H1 (cell line): ENCODE results near the gene AP5Z1. TPM values are rescaled to one million over a fixed set of nuclear protein-coding genes. Genes with fewer than 3 reads are reported as not detected.

ENCODE experiments used
- CTCF ChIA-PET: fragments of 300-600 bp; sonication (Branson Sonifier 250); formaldehyde crosslinking; loops from one replicate; lab custom pipeline; 2021; ENCODE audit not compliant: partially characterized antibody; lab: Charles Lee
- POLR2A ChIA-PET: fragments of 300-600 bp; sonication (Branson Sonifier 250); formaldehyde crosslinking; loops from one replicate; lab custom pipeline; 2021; ENCODE audit warnings: inconsistent platforms; ENCODE audit not compliant: partially characterized antibody; lab: Charles Lee
- DNase-seq, 2 experiments: peaks; one replicate each; pipeline versions ENCODE4 v3.0.0 to v3.0.0-alpha.2; 2010 to 2022; ENCODE audit warnings: low spot score in 2 of 2, low read depth in 1 of 2, mixed read lengths in 1 of 2
- FAIRE-seq: peaks from 2 replicates; lab custom pipeline; 2011; peaks lifted over from hg19 to GRCh38; lab: Jason Lieb, UNC
- H2AFZ ChIP-seq: 2 replicates; pipeline ENCODE4 v1.8.1; 2012; ENCODE audit warnings: low read length, inconsistent platforms
- H2AK5ac ChIP-seq: 2 replicates; pipeline ENCODE4 v1.6.1; 2013; ENCODE audit warnings: low read depth, low read length
- H2BK120ac ChIP-seq: replicated peaks from 2 replicates; pipeline ENCODE3; 2013; ENCODE audit warnings: low read depth, low read length, inconsistent platforms
- H2BK12ac ChIP-seq: 2 replicates; pipeline ENCODE4 v1.6.1; 2013; ENCODE audit warnings: low read depth, low read length
- H2BK15ac ChIP-seq: 2 replicates; pipeline ENCODE4 v1.6.1; 2013; ENCODE audit warnings: low read length
- H2BK20ac ChIP-seq: 2 replicates; pipeline ENCODE4 v1.6.1; 2013; ENCODE audit warnings: low read length
- H2BK5ac ChIP-seq: 2 replicates; pipeline ENCODE4 v1.6.1; 2013; ENCODE audit warnings: low read depth, low read length
- H3K14ac ChIP-seq: 2 replicates; pipeline ENCODE4 v1.6.1; 2013; ENCODE audit warnings: inconsistent platforms; ENCODE audit not compliant: insufficient read length
- H3K18ac ChIP-seq: 2 replicates; pipeline ENCODE4 v1.6.1; 2013; ENCODE audit warnings: low read length; ENCODE audit errors: extremely low read depth
- H3K23ac ChIP-seq: 2 replicates; pipeline ENCODE4 v1.6.1; 2013; ENCODE audit warnings: inconsistent platforms; ENCODE audit not compliant: insufficient read length
- H3K23me2 ChIP-seq: 2 replicates; pipeline ENCODE4 v1.6.1; 2013; ENCODE audit warnings: low read depth, low read length
- H3K27ac ChIP-seq: 2 replicates; pipeline ENCODE4 v1.6.1; 2011; ENCODE audit warnings: low read depth, low read length, inconsistent platforms
- H3K27me3 ChIP-seq, 4 experiments: replicated peaks in 1 of 4; 1 replicate in 1 of 4; 2 replicates in 3 of 4; pipeline versions ENCODE4 v1.6.1 to v1.8.1; 2011 to 2013; ENCODE audit warnings: low read length in 3 of 4, mild to moderate bottlenecking in 3 of 4, inconsistent platforms in 2 of 4, mixed read lengths in 2 of 4, moderate library complexity in 1 of 4; ENCODE audit not compliant: control insufficient read depth in 3 of 4, insufficient read depth in 3 of 4; ENCODE audit errors: extremely low read depth in 1 of 4
- H3K36me3 ChIP-seq, 4 experiments: 2 replicates each; pipeline versions ENCODE4 v1.6.1 to v1.8.1; 2011 to 2013; ENCODE audit warnings: mild to moderate bottlenecking in 4 of 4, low read length in 3 of 4, moderate library complexity in 2 of 4, control low read depth in 1 of 4, inconsistent platforms in 1 of 4; ENCODE audit not compliant: insufficient read depth in 4 of 4, control insufficient read depth in 2 of 4
- H3K4ac ChIP-seq: replicated peaks from 2 replicates; pipeline ENCODE3; 2013; ENCODE audit warnings: low read length, low read depth, mixed read lengths, inconsistent platforms; ENCODE audit not compliant: insufficient read length
- H3K4me1 ChIP-seq, 4 experiments: replicated peaks in 1 of 4; 1 replicate in 1 of 4; 2 replicates in 3 of 4; pipeline versions ENCODE4 v1.6.1 to v1.8.1; 2011 to 2013; ENCODE audit warnings: low read length in 3 of 4, inconsistent platforms in 2 of 4, mixed read lengths in 1 of 4; ENCODE audit not compliant: insufficient read depth in 4 of 4, control insufficient read depth in 3 of 4
- H3K4me2 ChIP-seq, 2 experiments: 2 replicates each; pipeline versions ENCODE4 v1.6.1 to v1.8.1; 2011 to 2013; ENCODE audit warnings: low read depth in 2 of 2, low read length in 2 of 2, control low read depth in 1 of 2, inconsistent platforms in 1 of 2, mild to moderate bottlenecking in 1 of 2; ENCODE audit not compliant: insufficient read depth in 1 of 2
- H3K4me3 ChIP-seq, 4 experiments: fragments of 200-600, 300-600 bp in 1 of 4; sonication (generic), shearing (Covaris generic), sonication (Bioruptor Twin) in 1 of 4; 2 replicates each; pipeline versions ENCODE4 v1.5.1 to v1.8.1; 2011 to 2016; ENCODE audit warnings: low read length in 4 of 4, low read depth in 3 of 4, control low read depth in 2 of 4, inconsistent platforms in 2 of 4, mild to moderate bottlenecking in 2 of 4, mixed read lengths in 1 of 4, moderate library complexity in 1 of 4; ENCODE audit not compliant: insufficient read depth in 2 of 4; ENCODE audit errors: extremely low read depth in 1 of 4
- H3K56ac ChIP-seq: replicated peaks from 2 replicates; pipeline ENCODE3; 2013; ENCODE audit warnings: low read depth, mild to moderate bottlenecking, mixed read lengths, low read length, inconsistent platforms; ENCODE audit not compliant: insufficient read length
- H3K79me1 ChIP-seq: 2 replicates; pipeline ENCODE4 v1.6.1; 2013; ENCODE audit warnings: low read depth, low read length, control low read depth
- H3K79me2 ChIP-seq, 2 experiments: 2 replicates each; pipeline versions ENCODE4 v1.6.1 to v1.8.1; 2012 to 2013; ENCODE audit warnings: low read length in 2 of 2, mild to moderate bottlenecking in 2 of 2, inconsistent platforms in 1 of 2; ENCODE audit not compliant: insufficient read depth in 2 of 2, control insufficient read depth in 1 of 2
- H3K9ac ChIP-seq, 4 experiments: replicated peaks in 1 of 4; 1 replicate in 1 of 4; 2 replicates in 3 of 4; pipeline versions ENCODE4 v1.6.1 to v1.8.1; 2011 to 2013; ENCODE audit warnings: low read depth in 3 of 4, low read length in 3 of 4, control low read depth in 2 of 4, mild to moderate bottlenecking in 2 of 4, moderate library complexity in 2 of 4, inconsistent platforms in 1 of 4; ENCODE audit errors: extremely low read depth in 1 of 4
- H3K9me3 ChIP-seq, 2 experiments: 2 replicates each; pipeline versions ENCODE4 v1.6.1 to v1.8.1; 2012 to 2013; ENCODE audit warnings: mild to moderate bottlenecking in 2 of 2, moderate library complexity in 2 of 2, control low read depth in 1 of 2, inconsistent platforms in 1 of 2, low read depth in 1 of 2, low read length in 1 of 2, mixed read lengths in 1 of 2; ENCODE audit not compliant: insufficient read depth in 2 of 2
- H4K20me1 ChIP-seq, 2 experiments: replicated peaks in 1 of 2; 2 replicates each; pipeline versions ENCODE3 to v1.8.1; 2011 to 2013; ENCODE audit warnings: inconsistent platforms in 2 of 2, low read length in 2 of 2, mild to moderate bottlenecking in 1 of 2; ENCODE audit not compliant: insufficient read depth in 2 of 2, control insufficient read depth in 1 of 2
- H4K5ac ChIP-seq: 2 replicates; pipeline ENCODE4 v1.6.1; 2013; ENCODE audit warnings: low read length, low read depth, mixed read lengths, inconsistent platforms; ENCODE audit not compliant: insufficient read length
- H4K8ac ChIP-seq: 2 replicates; pipeline ENCODE4 v1.8.0; 2013; ENCODE audit warnings: mild to moderate bottlenecking, moderate library complexity, low read length, inconsistent platforms; ENCODE audit not compliant: insufficient read depth; ENCODE audit errors: extremely low read depth
- H4K91ac ChIP-seq: replicated peaks from 2 replicates; pipeline ENCODE3; 2013; ENCODE audit warnings: low read length, mixed read lengths, inconsistent platforms; ENCODE audit not compliant: insufficient read length
- BACH1 ChIP-seq: IDR thresholded peaks from 2 replicates; pipeline ENCODE4 v1.6.1; 2012; ENCODE audit warnings: low read length, improper control_type of control experiment
- CBX5 ChIP-seq: fragments of 300-800, 300-1000 bp; sonication (generic); IDR thresholded peaks from 2 replicates; pipeline ENCODE4 v1.7.1; 2016; ENCODE audit warnings: antibody characterized with exemption, low read length, low read depth
- CREB1 ChIP-seq: IDR thresholded peaks from 2 replicates; pipeline ENCODE4 v1.6.1; 2012; ENCODE audit warnings: inconsistent platforms
- EGR1 ChIP-seq: IDR thresholded peaks from 2 replicates; pipeline ENCODE4 v1.6.1; 2011; ENCODE audit warnings: low read depth, low read length, borderline replicate concordance
- FOSL1 ChIP-seq: IDR thresholded peaks from 2 replicates; pipeline ENCODE4 v1.6.1; 2011; ENCODE audit warnings: mild to moderate bottlenecking, low read depth, low read length, moderate library complexity; ENCODE audit not compliant: insufficient read depth
- GABPA ChIP-seq: IDR thresholded peaks from 2 replicates; pipeline ENCODE4 v1.6.1; 2011; ENCODE audit warnings: mild to moderate bottlenecking, low read length, moderate library complexity, borderline replicate concordance; ENCODE audit not compliant: insufficient read depth
- JUND ChIP-seq: IDR thresholded peaks from 2 replicates; pipeline ENCODE4 v1.6.1; 2011; ENCODE audit warnings: mild to moderate bottlenecking, improper control_type of control experiment, low read length
- KDM1A ChIP-seq: fragments of 200-600, 300-600 bp; sonication (generic); IDR thresholded peaks from 2 replicates; pipeline ENCODE4 v1.7.1; 2016; ENCODE audit warnings: mild to moderate bottlenecking, low read length, borderline replicate concordance
- SP4 ChIP-seq: IDR thresholded peaks from 2 replicates; pipeline ENCODE4 v1.6.1; 2012; ENCODE audit warnings: low read length, inconsistent platforms
- ZNF274 ChIP-seq: IDR thresholded peaks from 2 replicates; pipeline ENCODE4 v1.7.0; 2012; ENCODE audit warnings: low read length, borderline replicate concordance; ENCODE audit errors: extremely low read depth
- WGBS, 2 experiments: shearing (Covaris generic) in 1 of 2; methylation state at CpG; one replicate each; pipeline versions ENCODE4 v1.1.6 to v1.1.7; 2013 to 2015; ENCODE audit warnings: low lambda C conversion rate in 2 of 2, mixed read lengths in 2 of 2, inconsistent platforms in 1 of 2, low coverage in 1 of 2, missing lambda C conversion rate in 1 of 2; ENCODE audit not compliant: insufficient replicate concordance in 2 of 2, insufficient coverage in 1 of 2, insufficient read length in 1 of 2; ENCODE audit errors: extremely low coverage in 1 of 2, missing lambda C conversion rate in 1 of 2; 5-methylcytosine and 5-hydroxymethylcytosine counted together
- polyA plus RNA-seq, 7 experiments: library from polyadenylated mRNA; depleted of rRNA in 3 of 7; stranded (reverse) in 5 of 7; unstranded in 2 of 7; fragments of >200 nt in 5 of 7; fragments of 200-250 nt in 2 of 7; gene quantifications; 1 replicate in 5 of 7; 2 replicates in 1 of 7; 4 replicates in 1 of 7; pipeline versions ENCODE4 v1.2.1 to v1.2.3, GENCODE V29; 2011 to 2013; ENCODE audit warnings: missing spikeins in 2 of 7, mixed read lengths in 2 of 7
- total RNA-seq: library from RNA; stranded (reverse); fragmentation: NEBNext Ultra II Directional; extraction: Animal tissue kit (Norgen Biotek cat#: 25700); gene quantifications from 2 replicates; pipeline ENCODE4 v1.2.1, GENCODE V29; 2021
- TF ChIP-seq, protein P1 (sequence below): IDR thresholded peaks from 2 replicates; pipeline ENCODE4 v1.6.1; 2012; ENCODE audit warnings: inconsistent platforms
- TF ChIP-seq, protein P2 (sequence below): IDR thresholded peaks from 2 replicates; pipeline ENCODE4 v1.6.1; 2011; ENCODE audit warnings: low read length, improper control_type of control experiment

The AP5Z1 gene
- total and polyA plus RNA-seq, 2 of the 8 experiments (the other 6 are each of a cell fraction or from before 2014, with no cell fraction given), result 24.0 to 24.7 TPM

- FAIRE-seq, result no peak
- H3K23me2 ChIP-seq, result no peaks in the 10 kb centered on the region
- no peak overlapping the region for H3K9ac ChIP-seq
Measured at GRCh38 chr7:4763091-4763793, 12.2 kb upstream of the AP5Z1 start.

More at GRCh38 chr7:4763091-4763793, 12.2 kb upstream of the AP5Z1 start:
- Histone ChIP-seq H3K14ac (no peak overlapping the region), H2BK5ac (no peak overlapping the region), H3K23ac (no peak overlapping the region), H3K56ac (no peak overlapping the region), H3K4me2 (no peak overlapping the region), H2AFZ (no peak overlapping the region), H3K4ac (no peak overlapping the region), H2BK15ac (no peak overlapping the region), H3K18ac (no peak overlapping the region), H4K91ac (no peak overlapping the region), H3K27ac (no peak overlapping the region), H3K4me3 (no peak overlapping the region), H4K20me1 (peaks cover 0 to 1% of the 10 kb centered on the region in 2 experiments), H3K4me1 (no peaks in the 10 kb centered on the region), H3K79me2 (no peaks in the 10 kb centered on the region), H4K8ac (no peak overlapping the region), H2BK120ac (no peak overlapping the region), H4K5ac (no peak overlapping the region), H3K27me3 (no peaks in the 10 kb centered on the region), H3K79me1 (no peaks in the 10 kb centered on the region), H2BK20ac (no peak overlapping the region), H3K9me3 (no peaks in the 10 kb centered on the region), H3K36me3 (peaks cover 0 to 5% (median 0%) of the 10 kb centered on the region in 4 experiments; a peak in 2 of 8 replicates), H2AK5ac (no peak overlapping the region), H2BK12ac (no peak overlapping the region)
- WGBS, 2 experiments, result 98% methylated on average over 26 of the region's 32 CpGs; no CpG with 5 or more reads in 1 of the 2 experiments
- POLR2A ChIA-PET, result interaction anchor here (1.6 kb wide), 1 partner anchor 12 kb away, joined by 6 read pairs; the partner anchor contains the start of gene AP5Z1
- CTCF ChIA-PET, result interaction anchor here (1.9 kb wide), 1 partner anchor 35 kb away, joined by 5 read pairs; no protein-coding TSS in a partner anchor
- no peak for DNase-seq
- TF ChIP-seq SP4 (no peak), FOSL1 (no peak), KDM1A (no peak), BACH1 (no peak), CBX5 (no peak), ZNF274 (no peak), JUND (no peak), EGR1 (no peak), GABPA (no peak), CREB1 (no peak)
- TF ChIP-seq, protein P1, sequence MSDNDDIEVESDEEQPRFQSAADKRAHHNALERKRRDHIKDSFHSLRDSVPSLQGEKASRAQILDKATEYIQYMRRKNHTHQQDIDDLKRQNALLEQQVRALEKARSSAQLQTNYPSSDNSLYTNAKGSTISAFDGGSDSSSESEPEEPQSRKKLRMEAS, result no peak
- TF ChIP-seq, protein P2, sequence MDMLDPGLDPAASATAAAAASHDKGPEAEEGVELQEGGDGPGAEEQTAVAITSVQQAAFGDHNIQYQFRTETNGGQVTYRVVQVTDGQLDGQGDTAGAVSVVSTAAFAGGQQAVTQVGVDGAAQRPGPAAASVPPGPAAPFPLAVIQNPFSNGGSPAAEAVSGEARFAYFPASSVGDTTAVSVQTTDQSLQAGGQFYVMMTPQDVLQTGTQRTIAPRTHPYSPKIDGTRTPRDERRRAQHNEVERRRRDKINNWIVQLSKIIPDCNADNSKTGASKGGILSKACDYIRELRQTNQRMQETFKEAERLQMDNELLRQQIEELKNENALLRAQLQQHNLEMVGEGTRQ, result no peak
